ENCODE data around the gene FUT3. TPM values are rescaled to one million over a fixed set of nuclear protein-coding genes. Genes with fewer than 3 reads are reported as not detected.

Gene FUT3
- total and polyA plus RNA-seq, 9 of the 15 experiments (the other 6 are each of a cell fraction or from before 2014, with no cell fraction given): 0.09 TPM; not detected in 8

- Histone ChIP-seq H3K9ac (ENCODE audit: insufficient read depth in 1 of 2, low read depth in 2 of 2, low read length in 2 of 2) (no peak overlapping the region), H3K9me1 (ENCODE audit: control insufficient read depth, insufficient read depth, low read length) (no peaks in the 10 kb centered on the region), H4K20me1 (replicated peaks; ENCODE audit: control insufficient read depth, insufficient read depth, low read length) (0 out of 2 replicates have a peak, but pooled peaks cover 13% of the 10 kb centered on the region), H3K36me3 (ENCODE audit: control insufficient read depth, insufficient read depth, low read length) (no peaks in the 10 kb centered on the region), H3K4me2 (ENCODE audit: insufficient read depth, low read length) (no peak overlapping the region), H3K4me1 (replicated peaks in 1 of 2; ENCODE audit: control insufficient read depth in 2 of 2, insufficient read depth in 2 of 2, low read length in 2 of 2) (peaks cover 17 to 42% of the 10 kb centered on the region in 2 experiments), H3K79me2 (ENCODE audit: control insufficient read depth, insufficient read depth, low read length) (peaks cover 5% of the 10 kb centered on the region; the same call in 2 of the 3 replicates), H3K9me3 (replicated peaks; ENCODE audit: control insufficient read depth, insufficient read depth, low read depth, low read length) (no peaks in the 10 kb centered on the region), H3K27ac (ENCODE audit: extremely low read depth, low read depth, low read length) (no peak overlapping the region), H2AFZ (ENCODE audit: low read depth, low read length) (no peak overlapping the region), H3K4me3 (no peak overlapping the region), H3K27me3 (ENCODE audit: control insufficient read depth in 2 of 2, insufficient read depth in 2 of 2, low read length in 2 of 2) (no peaks in the 10 kb centered on the region)
- POLR2A ChIA-PET: interaction anchor here (1.3 kb wide), 1 partner anchor 109 kb away, joined by 5 read pairs; no protein-coding TSS in a partner anchor
- in situ Hi-C loops (cut with MboI) (no loop called here), intact Hi-C loops (cut with micrococcal nuclease) (no loop called here)
- no TSS peak for BruUV-seq (replicated peaks)
- CTCF ChIA-PET (ENCODE audit: low intra/inter-chr PET ratio): no interaction called here
- FAIRE-seq (no peak), DNase-seq (ENCODE audit: extremely low read depth in 1 of 4, low spot score in 3 of 4) (no peak), ATAC-seq (no peak)
- WGBS (ENCODE audit: insufficient coverage, low coverage, missing lambda C conversion rate): 46% methylated on average over 6 of the region's 7 CpGs
- TF ChIP-seq PREB (CRISPR knock-in tag; IDR thresholded peaks at IDR 0.05) (no peak), GTF3C2 (IDR thresholded peaks at IDR 0.05; ENCODE audit: borderline replicate concordance, extremely low read depth, insufficient read length) (peak; percentile 14), BCOR (IDR thresholded peaks at IDR 0.05) (peak; percentile 73), ZNF146 (CRISPR knock-in tag; IDR thresholded peaks at IDR 0.05; ENCODE audit: unreplicated experiment) (no peak), CBX1 (IDR thresholded peaks at IDR 0.05; ENCODE audit: low read depth) (no peak), ZNF436 (CRISPR knock-in tag; IDR thresholded peaks at IDR 0.05) (peak; percentile 70), ELK3 (CRISPR knock-in tag; IDR thresholded peaks at IDR 0.05) (no peak), RBM25 (IDR thresholded peaks at IDR 0.05; ENCODE audit: low read depth, low read length, severe bottlenecking) (peak; percentile 75), ATF4 (CRISPR knock-in tag; IDR thresholded peaks at IDR 0.05) (no peak), ZFP36 (IDR thresholded peaks at IDR 0.05; ENCODE audit: low read depth, low read length, partially characterized antibody) (peak; percentile 97), DIDO1 (tag; IDR thresholded peaks at IDR 0.05; ENCODE audit: low read depth) (no peak), ZNF354B (CRISPR knock-in tag; IDR thresholded peaks at IDR 0.05) (no peak), L3MBTL2 (IDR thresholded peaks at IDR 0.05) (no peak), MECOM (CRISPR knock-in tag; IDR thresholded peaks at IDR 0.05) (no peak)
Observed at GRCh38 chr19:5795382-5795919, 55.8 kb downstream of the FUT3 start.

All from K562 (cell line).